Prostate gland (tissue), 2 donors: ENCODE data around the gene ARFGAP3. TPM values are rescaled to one million over a fixed set of nuclear protein-coding genes. Genes with fewer than 3 reads are reported as not detected.

ENCODE experiments used
- DNase-seq: peaks from one replicate; pipeline ENCODE4 v3.0.0-alpha.2; 2019; ENCODE audit warnings: low spot score
- H3K27ac ChIP-seq, 2 donors: fragments of 200-600 bp; sonication (generic); 2 replicates each; pipeline ENCODE4 v1.5.1; 2017 to 2019
- H3K27me3 ChIP-seq: fragments of 200-600 bp; sonication (generic); replicated peaks from 2 replicates; pipeline ENCODE4 v1.5.1; 2019; ENCODE audit not compliant: insufficient read depth
- H3K36me3 ChIP-seq, 2 donors: fragments of 200-600 bp; sonication (generic); 1 replicate in 1 of 2; 2 replicates in 1 of 2; pipeline versions ENCODE4 v1.5.1 to v1.8.1; 2017 to 2019
- H3K4me1 ChIP-seq: fragments of 200-600 bp; sonication (generic); replicated peaks from 2 replicates; pipeline ENCODE4 v1.5.1; 2019
- H3K4me3 ChIP-seq, 2 donors: fragments of 200-600 bp; sonication (generic); 2 replicates each; pipeline ENCODE4 v1.5.1; 2017 to 2019
- H3K9me3 ChIP-seq: fragments of 200-600 bp; sonication (generic); 2 replicates; pipeline ENCODE4 v1.5.1; 2017
- POLR2A ChIP-seq: fragments of 450-650 bp; IDR thresholded peaks from one replicate; pipeline ENCODE4 v1.6.1; 2016; ENCODE audit warnings: antibody characterized with exemption, mild to moderate bottlenecking
- POLR2AphosphoS5 ChIP-seq: sonication (generic); formaldehyde crosslinking; IDR thresholded peaks from one replicate; pipeline ENCODE4 v1.6.1; 2017; ENCODE audit warnings: antibody characterized with exemption
- WGBS: methylation state at CpG from one replicate; pipeline ENCODE4 v1.1.5; 2018; 5-methylcytosine and 5-hydroxymethylcytosine counted together
- intact Hi-C: fragments of 100-400 bp; cut with DNase I; formaldehyde crosslinking; loops from one replicate; pipeline ENCODE4 v1.14.2; 2022
- total RNA-seq, 2 donors: library from RNA; depleted of rRNA; stranded (reverse); fragments of >200 nt; gene quantifications; one replicate each; pipeline ENCODE4 v1.1.0, GENCODE V29; 2016
- TF ChIP-seq, protein P1 (sequence below), 4 experiments: fragments of 200-600 bp in 2 of 4; fragments of 450-650 bp in 2 of 4; sonication (generic) in 2 of 4; IDR thresholded peaks; 1 replicate in 3 of 4; 2 replicates in 1 of 4; pipeline ENCODE4 v1.5.1; 2016 to 2019; ENCODE audit warnings: antibody characterized with exemption in 4 of 4, mild to moderate bottlenecking in 2 of 4, moderate library complexity in 2 of 4

ARFGAP3 gene
- total RNA-seq, 2 donors from 2014 or later: 92.9 to 127 TPM

DNA sequence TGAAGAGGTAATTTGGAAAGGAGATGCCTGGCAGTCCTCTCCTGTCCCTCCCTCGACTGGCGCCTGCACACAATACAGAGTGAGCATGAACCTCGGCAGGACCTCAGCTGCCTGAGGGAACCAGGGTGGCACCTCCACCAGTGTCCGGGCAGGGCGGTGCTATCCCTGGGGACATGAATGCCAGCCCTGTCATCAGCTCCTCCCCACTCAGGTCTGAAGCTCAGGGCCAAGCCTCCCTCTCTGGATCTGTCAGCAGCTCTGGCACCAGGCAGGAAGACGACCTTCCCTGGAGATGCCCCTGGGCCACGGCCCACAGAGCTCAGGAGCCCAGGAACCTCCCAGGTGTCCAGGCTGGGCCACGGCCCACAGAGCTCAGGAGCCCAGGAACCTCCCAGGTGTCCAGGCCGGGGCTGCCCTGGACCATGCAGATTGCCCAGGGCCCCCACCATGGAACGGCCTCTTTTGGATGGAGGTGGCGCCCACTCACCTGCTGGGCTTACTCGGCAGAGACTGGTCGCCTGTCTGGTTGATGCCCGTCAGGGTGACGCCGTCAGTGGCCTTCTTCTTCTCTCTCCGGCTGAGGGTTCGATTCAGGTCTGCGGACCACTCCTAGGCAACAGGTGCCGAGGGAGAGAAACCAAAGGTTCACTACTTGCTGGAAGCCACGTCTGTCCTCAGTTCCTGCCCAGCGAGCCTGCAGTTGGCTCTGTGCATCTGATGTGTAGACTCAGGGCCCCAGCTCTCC lies 21.7 kb upstream of the ARFGAP3 start:
- Histone ChIP-seq H3K36me3 (peaks cover 15 to 26% of the 10 kb centered on the region in 2 donors), H3K4me3 (no peak overlapping the region), H3K9me3 (no peaks in the 10 kb centered on the region), H3K27ac (peak overlapping the region in 1 of 2 donors; percentile 43), H3K27me3 (no peaks in the 10 kb centered on the region), H3K4me1 (peaks cover 3% of the 10 kb centered on the region)
- TF ChIP-seq, protein P1, sequence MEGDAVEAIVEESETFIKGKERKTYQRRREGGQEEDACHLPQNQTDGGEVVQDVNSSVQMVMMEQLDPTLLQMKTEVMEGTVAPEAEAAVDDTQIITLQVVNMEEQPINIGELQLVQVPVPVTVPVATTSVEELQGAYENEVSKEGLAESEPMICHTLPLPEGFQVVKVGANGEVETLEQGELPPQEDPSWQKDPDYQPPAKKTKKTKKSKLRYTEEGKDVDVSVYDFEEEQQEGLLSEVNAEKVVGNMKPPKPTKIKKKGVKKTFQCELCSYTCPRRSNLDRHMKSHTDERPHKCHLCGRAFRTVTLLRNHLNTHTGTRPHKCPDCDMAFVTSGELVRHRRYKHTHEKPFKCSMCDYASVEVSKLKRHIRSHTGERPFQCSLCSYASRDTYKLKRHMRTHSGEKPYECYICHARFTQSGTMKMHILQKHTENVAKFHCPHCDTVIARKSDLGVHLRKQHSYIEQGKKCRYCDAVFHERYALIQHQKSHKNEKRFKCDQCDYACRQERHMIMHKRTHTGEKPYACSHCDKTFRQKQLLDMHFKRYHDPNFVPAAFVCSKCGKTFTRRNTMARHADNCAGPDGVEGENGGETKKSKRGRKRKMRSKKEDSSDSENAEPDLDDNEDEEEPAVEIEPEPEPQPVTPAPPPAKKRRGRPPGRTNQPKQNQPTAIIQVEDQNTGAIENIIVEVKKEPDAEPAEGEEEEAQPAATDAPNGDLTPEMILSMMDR (IDR thresholded peaks at IDR 0.05): no peak
- no peak for TF ChIP-seq POLR2A
- intact Hi-C loops: no loop called here
- WGBS: 91% methylated on average over 22 of the region's 22 CpGs
- no peak for DNase-seq

GRCh38 chr22:42877597-42878340 lies 20.7 kb upstream of the ARFGAP3 start:
- Histone ChIP-seq H3K27me3 (no peaks in the 10 kb centered on the region), H3K27ac (peak overlapping the region in 1 of 2 donors; percentile 33), H3K4me1 (peaks cover 3% of the 10 kb centered on the region), H3K4me3 (no peak overlapping the region), H3K9me3 (no peaks in the 10 kb centered on the region), H3K36me3 (peaks cover 15 to 26% of the 10 kb centered on the region in 2 donors)
- intact Hi-C loops: no loop called here
- WGBS: 84% methylated on average over 12 of the region's 12 CpGs
- DNase-seq: no peak
- TF ChIP-seq, protein P1 (IDR thresholded peaks at IDR 0.05): no peak
- TF ChIP-seq POLR2A (no peak), POLR2AphosphoS5 (no peak)

DNA sequence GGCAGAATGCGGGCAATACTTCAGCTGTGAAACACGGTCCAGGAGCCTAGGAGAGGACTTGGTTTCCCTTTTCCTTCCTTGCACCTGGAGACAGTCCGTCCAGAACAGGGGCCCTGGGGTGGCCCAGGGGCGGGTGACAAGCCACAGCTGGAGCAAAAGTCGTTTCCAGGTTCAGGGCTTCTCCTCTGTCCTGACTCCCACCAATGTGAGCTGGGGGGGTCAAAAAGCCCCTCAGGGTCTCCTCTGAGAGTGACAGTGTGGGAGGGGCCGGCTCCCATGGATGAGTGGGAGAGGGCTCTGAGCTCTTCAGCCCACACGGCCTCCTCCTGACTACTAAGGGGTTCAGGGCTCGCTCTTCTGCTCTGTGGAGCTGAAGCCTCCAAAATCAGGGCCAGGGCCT lies 20.1 kb upstream of the ARFGAP3 start:
- no peaks in the 10 kb centered on the region for H3K9me3 ChIP-seq
- H3K4me3 ChIP-seq: no peak overlapping the region
- DNase-seq: no peak
- intact Hi-C loops: no loop called here
- TF ChIP-seq POLR2A: no peak
- TF ChIP-seq, protein P1 (IDR thresholded peaks at IDR 0.05): no peak
- no peak for TF ChIP-seq POLR2AphosphoS5
- H3K27ac ChIP-seq: no peak overlapping the region
- H3K27me3 ChIP-seq: no peaks in the 10 kb centered on the region
- peaks cover 3% of the 10 kb centered on the region for H3K4me1 ChIP-seq
- 85% methylated on average over 8 of the region's 8 CpGs for WGBS
- peaks cover 15 to 26% of the 10 kb centered on the region in 2 donors for H3K36me3 ChIP-seq

- intact Hi-C loops: no loop called here
- Histone ChIP-seq H3K27ac (no peak overlapping the region), H3K4me3 (no peak overlapping the region), H3K9me3 (no peaks in the 10 kb centered on the region), H3K4me1 (peaks cover 3% of the 10 kb centered on the region), H3K27me3 (no peaks in the 10 kb centered on the region), H3K36me3 (peaks cover 18 to 26% of the 10 kb centered on the region in 2 donors)
- no peak for DNase-seq
- 89% methylated on average over 17 of the region's 17 CpGs for WGBS
- no peak for TF ChIP-seq POLR2A
- no peak for TF ChIP-seq POLR2AphosphoS5
These were observed 19.0 kb upstream of the ARFGAP3 start for GRCh38 chr22:42876041-42876440.

DNA sequence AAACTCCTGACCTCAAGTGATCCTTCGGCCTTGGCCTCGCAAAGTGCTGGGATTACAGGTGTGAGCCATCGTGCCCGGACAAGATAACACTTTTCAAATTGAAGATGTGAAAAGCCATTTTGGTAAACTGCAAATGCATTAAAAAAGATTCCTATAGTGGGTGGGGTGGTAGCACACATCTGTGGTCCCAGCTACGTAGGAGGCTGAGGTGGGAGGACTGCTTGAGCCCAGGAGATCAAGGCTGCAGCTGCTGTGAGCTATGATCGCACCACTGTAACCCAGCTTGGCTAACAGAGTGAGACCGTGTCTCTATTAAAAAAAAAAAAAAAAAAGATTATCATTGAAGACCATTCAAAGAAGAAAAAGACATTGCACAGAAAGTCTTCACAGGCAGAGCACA lies 16.9 kb upstream of the ARFGAP3 start:
- intact Hi-C loops: no loop called here
- no peak overlapping the region for H3K4me3 ChIP-seq
- DNase-seq: no peak
- peaks cover 3% of the 10 kb centered on the region for H3K4me1 ChIP-seq
- 93% methylated on average over 7 of the region's 7 CpGs for WGBS
- no peaks in the 10 kb centered on the region for H3K27me3 ChIP-seq
- no peak overlapping the region for H3K27ac ChIP-seq
- H3K36me3 ChIP-seq: peaks cover 18 to 19% of the 10 kb centered on the region in 2 donors
- H3K9me3 ChIP-seq: no peaks in the 10 kb centered on the region
- TF ChIP-seq, protein P1 (IDR thresholded peaks at IDR 0.05): no peak
- TF ChIP-seq POLR2A (no peak), POLR2AphosphoS5 (no peak)
